Cerebellar nuclear complex (tissue), 1 donor: ENCODE measurements around the gene RAD51AP2.
"Not testable (repeated sequence)": the region's sequence is repeated elsewhere in the genome, so short reads cannot be mapped to it uniquely, and the experiment has no call there.

Experiments
- DNase-seq, 2 experiments: peaks; one replicate each; lab custom pipeline; 2025; lab: John Stamatoyannopoulos, UW

RAD51AP2 gene

GRCh38 chr2:17538022-17538843, 20.0 kb upstream of the RAD51AP2 start:
- no peak for DNase-seq

DNA sequence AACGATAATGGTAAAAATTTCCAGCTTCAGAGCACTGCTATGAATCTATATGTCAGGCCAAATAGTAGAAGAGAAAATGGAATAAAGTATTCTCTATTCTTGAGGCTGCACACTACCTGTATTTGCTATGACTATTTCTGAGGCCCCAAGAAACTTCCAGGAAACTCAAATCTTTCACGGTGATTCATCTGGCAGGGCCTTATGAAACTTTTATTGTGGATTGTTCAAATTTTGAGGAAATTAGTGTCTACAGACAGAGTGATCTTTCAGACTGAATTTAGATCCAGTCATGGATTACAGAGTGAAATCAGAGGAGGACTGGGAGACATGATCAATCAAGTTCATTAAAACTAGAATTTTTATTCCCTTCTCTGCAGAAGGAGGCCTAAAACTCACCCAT, 18.2 kb upstream of the RAD51AP2 start:
- no peak for DNase-seq

- DNase-seq, result no peak
These were observed 15.3 kb upstream of the RAD51AP2 start for GRCh38 chr2:17533546-17533945.

DNA sequence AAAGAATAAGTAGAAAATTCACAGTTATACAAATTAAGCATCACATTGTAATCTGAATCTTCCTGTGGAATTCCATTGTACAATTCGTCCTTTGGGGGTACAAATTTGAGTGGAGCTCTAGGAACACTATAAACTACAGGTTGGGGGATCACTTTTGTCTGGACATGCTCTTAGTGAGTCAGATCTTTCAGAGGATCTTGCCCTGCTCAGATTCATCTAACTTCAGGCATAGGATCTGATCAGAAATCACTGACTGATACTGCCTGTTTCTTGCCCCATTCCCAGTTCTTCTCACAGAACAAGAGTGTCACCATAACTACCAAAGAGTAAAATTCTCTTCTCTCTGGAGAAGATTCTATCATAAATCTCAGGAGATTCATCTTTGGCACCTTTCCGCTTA, 11.5 kb upstream of the RAD51AP2 start:
- DNase-seq, result no peak

- DNase-seq, result no peak
These were observed 4.1 kb upstream of the RAD51AP2 start for GRCh38 chr2:17522303-17522702.

- no peak for DNase-seq
These were observed 3.4 kb upstream of the RAD51AP2 start for GRCh38 chr2:17521621-17522020.

DNA sequence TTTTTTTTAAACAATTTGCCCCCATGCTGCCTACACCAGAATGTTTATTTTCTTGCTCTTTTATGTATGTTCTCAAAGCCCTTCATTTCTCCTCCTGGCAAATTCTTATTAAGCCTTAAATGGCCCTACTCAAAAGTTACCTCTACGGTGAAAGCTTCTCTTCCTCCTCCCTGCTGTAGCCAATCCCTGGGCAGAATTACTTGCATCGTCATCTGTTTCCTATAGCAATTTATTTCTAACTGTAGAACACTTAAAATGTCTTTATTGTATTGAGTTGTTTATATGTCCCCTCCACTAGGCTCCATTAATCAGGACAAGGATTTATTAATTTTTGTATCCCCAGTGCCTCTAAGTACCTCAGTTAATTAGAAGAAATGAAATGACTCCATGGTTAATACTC, 2.5 kb upstream of the RAD51AP2 start:
- DNase-seq, result no peak

DNA sequence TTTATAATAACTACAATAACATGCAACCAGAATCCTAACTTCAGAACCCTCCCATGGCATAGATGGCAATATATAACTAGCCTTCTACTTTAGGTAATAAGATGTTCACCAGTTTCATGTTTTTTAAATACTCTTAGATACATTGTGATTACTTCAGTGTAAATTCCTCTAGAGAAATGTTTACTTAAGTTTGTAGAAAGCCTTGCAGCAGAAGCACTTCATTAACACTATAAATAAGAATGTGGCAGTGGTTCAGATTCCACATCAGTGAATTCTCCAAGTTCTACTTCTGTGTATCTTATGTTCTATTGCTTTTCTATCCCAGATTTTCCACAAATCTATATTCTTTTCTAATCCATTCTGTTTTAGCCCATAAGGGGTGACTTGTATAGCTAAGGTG, 1.2 kb upstream of the RAD51AP2 start:
- DNase-seq, result no peak

DNA sequence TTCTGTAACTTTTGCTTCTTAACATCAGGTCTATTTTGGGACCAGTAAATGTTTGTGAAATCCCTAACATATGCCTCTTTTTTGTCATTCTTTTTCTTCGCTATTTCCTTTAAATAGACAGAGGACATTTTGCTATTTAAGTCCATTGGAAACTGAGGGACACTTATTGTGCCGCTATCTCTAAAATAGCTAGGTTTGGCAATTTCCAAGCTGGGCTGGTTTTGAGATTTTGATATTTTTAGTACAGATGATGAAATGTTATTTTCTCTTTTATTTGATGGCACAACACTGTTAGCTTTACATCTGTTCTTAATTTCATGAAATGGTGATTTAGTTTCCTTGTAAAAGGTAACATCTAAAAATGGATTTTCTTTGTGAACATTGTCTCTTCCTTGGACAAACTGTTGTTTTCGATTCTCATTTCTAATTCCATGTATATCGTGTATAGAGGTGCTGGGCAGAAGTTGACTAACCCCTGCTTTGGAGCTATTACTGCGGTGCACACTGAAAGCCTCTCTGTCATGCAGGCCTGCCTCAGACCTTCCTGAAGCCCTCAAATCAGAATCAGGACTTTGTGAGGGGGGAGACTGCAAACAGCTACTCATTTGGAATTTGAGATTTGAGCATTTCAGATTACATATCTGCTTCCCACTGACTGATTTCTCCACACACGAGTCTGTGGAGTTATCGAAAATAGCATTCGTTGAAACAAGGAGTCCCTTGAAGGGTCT, 594 bp downstream of the RAD51AP2 start:
- DNase-seq, result no peak

DNA sequence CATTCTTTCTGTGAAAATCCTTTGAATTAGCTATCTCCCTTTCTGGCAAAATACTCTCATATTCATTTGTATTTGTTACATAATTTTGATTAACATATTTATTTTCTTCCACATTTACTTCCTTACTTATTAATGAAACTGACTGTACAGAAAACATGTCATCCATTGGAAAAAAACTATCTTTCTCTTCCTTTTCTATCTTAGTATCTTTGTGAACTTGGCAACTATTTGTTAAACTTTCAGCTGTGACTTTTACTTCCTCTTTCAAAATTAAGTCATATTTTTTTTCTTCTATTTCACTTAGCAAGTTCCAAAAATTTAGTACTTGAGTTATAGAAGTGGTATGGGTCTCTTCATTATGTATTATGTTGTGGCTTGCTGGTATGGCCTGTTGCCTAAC, 2.6 kb downstream of the RAD51AP2 start:
- no peak for DNase-seq

GRCh38 chr2:17506736-17507616, 11.3 kb downstream of the RAD51AP2 start:
- no peak for DNase-seq

DNA sequence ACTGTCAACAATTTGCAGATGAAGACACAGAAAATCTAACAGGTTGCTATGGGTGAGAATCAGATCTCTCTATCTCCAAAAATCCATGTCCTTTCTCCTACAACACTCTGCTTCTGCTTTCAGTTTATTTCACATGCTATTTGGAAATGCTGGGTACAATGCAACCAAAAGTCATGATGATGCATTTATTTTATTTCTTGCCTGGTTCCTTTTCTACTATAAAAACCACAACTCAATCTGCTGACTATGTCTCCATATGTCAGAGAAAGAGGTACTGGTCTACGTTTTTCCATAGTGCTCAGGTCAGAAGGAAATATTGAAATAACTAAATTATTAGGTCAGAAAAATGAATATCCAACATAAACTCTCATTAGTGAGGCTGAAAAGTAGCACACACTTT, 20.5 kb downstream of the RAD51AP2 start:
- DNase-seq, result no peak

- DNase-seq, result no peak
These were observed 22.6 kb downstream of the RAD51AP2 start for GRCh38 chr2:17495590-17495989.

- not testable (repeated sequence) for DNase-seq
These were observed 28.1 kb downstream of the RAD51AP2 start for GRCh38 chr2:17490165-17490564.

DNA sequence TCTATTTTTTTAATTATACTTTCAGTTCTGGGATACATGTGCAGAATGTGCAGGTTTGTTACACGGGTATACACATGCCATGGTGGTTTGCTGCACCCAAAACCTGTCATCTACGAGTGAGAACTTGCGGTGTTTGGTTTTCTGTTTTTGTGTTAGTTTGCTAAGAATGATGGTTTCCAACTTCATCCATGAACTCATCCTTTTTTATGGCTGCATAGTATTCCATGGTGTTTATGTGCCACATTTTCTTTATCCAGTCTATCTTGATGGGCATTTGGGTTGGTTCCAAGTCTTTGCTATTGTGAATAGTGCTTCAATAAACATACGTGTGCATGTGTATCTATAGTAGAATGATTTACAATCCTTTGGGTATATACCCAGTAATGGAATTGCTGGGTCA, 29.6 kb downstream of the RAD51AP2 start:
- not testable (repeated sequence) for DNase-seq

- DNase-seq, result no peak
These were observed 34.7 kb downstream of the RAD51AP2 start for GRCh38 chr2:17483496-17483895.

GRCh38 chr2:17482651-17483050, 35.6 kb downstream of the RAD51AP2 start:
- no peak for DNase-seq

GRCh38 chr2:17479875-17480274, 38.4 kb downstream of the RAD51AP2 start:
- DNase-seq, result no peak

DNA sequence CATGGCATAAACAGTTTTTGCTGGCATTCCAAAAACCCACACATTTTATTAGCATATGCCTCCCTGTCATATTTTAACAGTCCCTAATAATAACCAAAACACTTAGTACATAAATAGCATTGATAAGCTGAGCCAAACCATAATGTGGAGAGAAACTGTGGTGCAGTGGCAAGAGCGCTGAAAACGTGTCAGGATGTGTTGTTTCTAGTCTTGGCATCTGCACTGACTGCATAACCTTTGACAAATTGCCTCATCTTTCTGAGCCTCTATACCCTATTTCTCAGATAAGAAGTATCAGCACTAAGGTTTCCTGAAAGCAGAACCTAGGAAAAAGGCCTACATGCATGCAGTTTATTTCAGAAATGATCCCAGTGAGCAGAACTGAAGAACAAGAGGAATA, 41.4 kb downstream of the RAD51AP2 start:
- DNase-seq, result no peak

DNA sequence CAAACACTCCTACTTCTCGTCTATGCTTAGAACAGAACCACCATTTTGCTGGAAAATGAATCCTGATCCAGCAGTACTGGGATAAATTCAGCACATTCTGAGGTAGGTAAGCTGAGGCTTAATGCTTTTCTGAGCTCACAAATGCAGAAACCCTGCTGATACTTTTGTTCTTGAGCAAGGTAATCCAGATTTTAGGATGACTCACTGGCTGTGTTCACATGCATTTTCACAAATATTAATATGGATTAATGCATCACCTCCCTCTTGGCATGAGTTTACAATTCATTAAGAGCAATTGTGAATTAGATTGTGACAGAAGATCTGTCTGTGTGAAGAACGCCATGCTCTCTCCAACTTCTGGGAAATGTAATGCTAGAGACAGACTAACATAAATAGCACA, 42.2 kb downstream of the RAD51AP2 start:
- no peak for DNase-seq

- DNase-seq, result no peak
These were observed 43.0 kb downstream of the RAD51AP2 start for GRCh38 chr2:17475286-17475685.

DNA sequence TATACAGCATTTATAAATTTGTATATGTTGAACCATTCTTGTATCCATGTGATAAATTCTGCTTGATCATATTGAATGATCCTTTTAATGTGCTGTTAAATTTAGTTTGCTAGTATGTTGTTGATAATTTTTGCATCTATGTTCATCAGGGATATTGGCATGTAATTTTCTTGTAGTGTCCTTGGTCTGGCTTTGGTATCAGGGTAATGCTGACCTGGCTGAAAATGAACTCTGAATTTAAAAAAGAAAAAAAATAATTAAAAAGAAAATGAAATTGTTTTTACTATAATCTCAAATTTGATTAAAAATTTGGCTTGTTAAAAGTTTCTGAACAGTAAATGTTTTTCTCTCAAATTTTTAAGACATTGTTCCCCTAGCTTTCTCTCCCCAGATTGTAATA, 46.3 kb downstream of the RAD51AP2 start:
- DNase-seq, result no peak
